ENCODE measurements around the gene SRSF1.

GRCh38 chr17:58005031-58005727 lies 1.9 kb downstream of the SRSF1 start:
- TF ChIP-seq FOXP2 (optimal IDR thresholded peaks at IDR 0.05; ENCODE audit: borderline replicate concordance, extremely low read depth, extremely low read length, insufficient read depth) (no peak), POLR2AphosphoS5 (IDR thresholded peaks at IDR 0.05; ENCODE audit: low read depth, low read length) (no peak), REST (IDR thresholded peaks at IDR 0.05; ENCODE audit: insufficient read depth in 1 of 2, low read depth in 2 of 2, low read length in 2 of 2) (no peak), TAF1 (IDR thresholded peaks at IDR 0.05; ENCODE audit: borderline replicate concordance, insufficient read depth, low read length) (no peak), SIN3A (IDR thresholded peaks at IDR 0.05; ENCODE audit: borderline replicate concordance, insufficient read depth, low read length) (no peak)

All from PFSK-1 (cell line).